T-helper 22 cell (primary cell): ENCODE measurements around the gene FOXL3.
"Not testable (repeated sequence)": the region's sequence is repeated elsewhere in the genome, so short reads cannot be mapped to it uniquely, and the experiment has no call there.

ENCODE experiments used
- DNase-seq: peaks from one replicate; pipeline ENCODE4 v3.0.0-alpha.2; 2020; ENCODE audit warnings: low read depth

FOXL3 gene

DNA sequence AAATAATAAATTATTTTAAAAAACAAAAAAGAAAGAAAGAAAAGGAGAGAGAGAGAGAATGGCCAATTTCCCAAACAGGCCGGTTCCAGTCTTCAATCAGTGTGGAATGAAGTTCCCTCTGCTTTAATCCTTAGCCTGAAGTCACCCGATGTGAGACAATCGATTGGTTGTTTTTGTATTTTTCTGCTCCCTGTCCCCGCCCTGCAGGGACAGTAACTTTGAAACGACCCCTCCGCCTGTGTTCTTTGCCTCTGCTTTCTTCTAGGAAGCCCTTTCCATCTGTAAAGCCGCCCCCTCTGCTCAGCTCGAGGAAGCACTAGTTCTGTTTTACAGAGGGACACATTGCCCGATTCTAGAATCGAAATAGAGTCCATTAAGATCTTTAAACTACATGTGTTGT lies 33.4 kb downstream of the FOXL3 start:
- no peak for DNase-seq

GRCh38 chr7:324011-324410 lies 34.0 kb downstream of the FOXL3 start:
- DNase-seq, result no peak

- DNase-seq, result no peak
These were observed 35.3 kb downstream of the FOXL3 start for GRCh38 chr7:325051-325798.

- DNase-seq, result no peak
These were observed 35.8 kb downstream of the FOXL3 start for GRCh38 chr7:325811-326210.

GRCh38 chr7:326273-326672 lies 36.3 kb downstream of the FOXL3 start:
- DNase-seq, result no peak

DNA sequence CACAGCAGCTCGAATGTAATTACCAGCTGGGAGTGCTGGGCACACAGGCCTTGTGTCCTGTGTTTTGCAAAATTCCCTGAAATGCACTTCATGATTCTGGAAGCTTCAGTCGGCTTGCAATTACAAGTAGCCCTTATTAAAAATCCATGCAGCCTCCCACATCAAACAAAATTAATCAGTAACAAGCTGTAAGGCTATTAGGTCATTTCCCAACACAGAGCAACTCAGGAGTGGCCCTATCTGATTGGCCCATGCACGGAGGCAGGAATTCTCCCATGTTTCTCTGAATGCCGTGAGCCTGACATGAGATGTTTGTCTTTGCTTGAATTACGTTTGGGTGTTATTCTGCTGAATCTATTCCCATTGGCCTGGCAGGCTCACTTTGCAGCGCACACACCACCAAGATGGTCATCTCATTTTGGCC lies 36.9 kb downstream of the FOXL3 start:
- DNase-seq, result no peak

DNA sequence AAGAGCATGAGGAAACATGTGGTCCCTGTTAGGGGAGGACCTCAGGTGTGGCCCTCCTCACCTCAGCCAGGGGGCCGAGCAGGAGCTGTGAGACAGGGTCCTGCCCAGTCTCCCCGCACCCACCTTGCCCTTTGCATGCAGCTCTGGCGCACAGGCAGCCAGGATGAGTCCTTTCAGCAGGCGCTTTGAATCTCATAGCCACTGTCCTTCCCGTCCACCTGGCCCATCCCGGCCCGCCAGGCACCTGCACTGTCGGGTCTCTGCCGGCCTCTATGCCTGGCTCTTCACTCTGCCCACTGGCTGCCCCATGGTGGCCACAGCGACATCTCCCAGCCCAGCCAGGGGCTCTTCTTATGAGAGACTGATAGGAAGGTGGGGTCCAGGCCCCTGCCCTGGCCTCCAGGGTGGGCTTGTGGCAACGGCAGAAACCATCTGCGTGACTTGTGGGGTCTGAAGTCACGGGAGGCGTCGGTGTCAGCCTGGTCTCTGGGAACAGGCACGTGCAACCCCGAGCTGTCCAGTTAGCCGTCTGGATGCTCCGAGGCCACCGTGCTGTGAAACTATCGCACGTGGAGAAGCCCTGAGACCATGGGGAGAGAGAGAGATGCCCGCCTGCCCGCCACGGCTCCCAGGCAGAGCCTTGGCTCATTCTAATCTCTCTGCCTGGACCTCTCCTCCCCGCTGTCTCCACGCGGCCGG lies 37.4 kb downstream of the FOXL3 start:
- no peak for DNase-seq

- DNase-seq, result no peak
These were observed 38.2 kb downstream of the FOXL3 start for GRCh38 chr7:327991-328702.

GRCh38 chr7:329691-330281 lies 39.8 kb downstream of the FOXL3 start:
- no peak for DNase-seq

GRCh38 chr7:330511-331230 lies 40.7 kb downstream of the FOXL3 start:
- no peak for DNase-seq

GRCh38 chr7:332020-332517 lies 42.1 kb downstream of the FOXL3 start:
- no peak for DNase-seq

GRCh38 chr7:332646-333392 lies 42.8 kb downstream of the FOXL3 start:
- DNase-seq, result peak; percentile 56

GRCh38 chr7:333393-333764 lies 43.4 kb downstream of the FOXL3 start:
- no peak for DNase-seq

DNA sequence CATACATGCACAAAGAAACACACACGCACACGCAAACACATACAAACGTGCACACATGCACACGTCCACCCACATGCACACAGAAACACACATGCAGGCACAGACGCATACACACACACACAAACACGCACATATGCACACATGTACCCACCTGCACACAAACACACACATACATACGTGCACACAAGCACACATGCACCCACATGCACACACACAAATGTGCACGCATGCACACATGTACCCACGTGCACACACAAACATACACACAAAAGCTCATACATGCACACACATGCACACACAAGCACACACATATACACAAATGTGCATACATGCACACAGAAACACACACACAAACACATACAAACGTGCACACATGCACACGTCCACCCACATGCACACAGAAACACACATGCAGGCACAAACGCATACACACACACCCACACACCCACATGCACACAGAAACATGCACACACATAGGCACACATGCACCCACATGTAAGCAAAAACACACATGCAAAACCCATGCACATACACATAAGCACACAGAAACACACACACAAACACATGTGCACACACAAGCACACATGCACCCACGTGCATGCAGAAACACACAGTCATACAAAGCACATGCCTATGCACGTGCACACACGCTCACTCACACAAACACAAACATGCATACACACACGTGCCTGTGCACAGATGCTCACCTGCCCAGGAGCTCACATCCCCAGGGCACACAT lies 44.8 kb downstream of the FOXL3 start:
- no peak for DNase-seq

GRCh38 chr7:335358-336148 lies 45.6 kb downstream of the FOXL3 start:
- DNase-seq, result no peak

GRCh38 chr7:336149-336533 lies 46.2 kb downstream of the FOXL3 start:
- DNase-seq, result not testable (repeated sequence)

DNA sequence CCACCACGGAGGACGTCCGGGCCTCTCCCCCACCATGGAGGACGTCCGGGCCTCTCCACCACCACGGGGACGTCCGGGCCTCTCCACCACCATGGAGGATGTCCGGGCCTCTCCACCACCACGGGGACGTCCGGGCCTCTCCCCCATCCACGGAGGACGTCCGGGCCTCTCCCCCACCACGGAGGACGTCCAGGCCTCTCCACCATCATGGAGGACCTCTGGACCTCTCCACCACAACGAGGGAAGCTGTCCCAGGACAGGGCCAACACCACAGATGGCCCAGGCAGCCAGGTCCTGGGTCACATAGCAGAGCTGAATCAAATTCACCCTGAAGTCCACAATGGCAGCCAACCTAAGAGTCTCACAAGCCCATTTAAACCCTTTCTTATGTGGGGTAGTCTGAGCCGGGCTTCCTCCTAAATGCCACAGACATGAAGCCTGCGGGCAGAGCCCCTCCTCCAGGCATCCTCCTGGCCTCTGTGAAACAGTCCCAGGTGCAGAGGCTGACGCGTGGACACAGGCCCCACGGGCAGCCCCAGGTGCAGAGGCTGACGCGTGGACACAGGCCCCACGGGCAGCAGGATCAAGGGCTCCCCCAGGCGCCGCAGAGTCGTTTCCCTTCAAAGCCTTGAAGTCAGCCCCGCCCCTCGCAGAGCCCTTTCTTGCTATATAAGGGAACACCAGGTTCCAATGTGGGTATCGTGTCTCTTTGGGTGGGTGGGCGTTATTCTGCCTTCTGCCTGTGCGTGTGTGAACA lies 47.0 kb downstream of the FOXL3 start:
- no peak for DNase-seq

GRCh38 chr7:337567-337951 lies 47.6 kb downstream of the FOXL3 start:
- DNase-seq, result no peak
